Muscle of arm (tissue), 12 donors: ENCODE data around the gene TSEN34. TPM values are rescaled to one million over a fixed set of nuclear protein-coding genes. Genes with fewer than 3 reads are reported as not detected.
A peak's percentile ranks its signal among the peaks of the same experiment; 100 is the strongest.
"Not testable (repeated sequence)": the region's sequence is repeated elsewhere in the genome, so short reads cannot be mapped to it uniquely, and the experiment has no call there.

Experiments used
- DNase-seq: peaks from one replicate; pipeline ENCODE4 v3.0.0-alpha.2; 2013
- polyA plus RNA-seq, 12 donors: library from polyadenylated mRNA; unstranded; fragments of 120-200 nt; gene quantifications; one replicate each; pipeline ENCODE4 v1.2.1, GENCODE V29; 2013; ENCODE audit not compliant: insufficient read length in 12 of 12

TSEN34 gene
- polyA plus RNA-seq, 12 donors = 21.8 to 51.7 (median 29.9) TPM; not detected in 1

- DNase-seq = no peak
These were observed 38.0 kb downstream of the TSEN34 start for GRCh38 chr19:54229146-54229545.

- no peak for DNase-seq
These were observed 38.9 kb downstream of the TSEN34 start for GRCh38 chr19:54230031-54230430.

- DNase-seq = peak; percentile 72
These were observed 40.2 kb downstream of the TSEN34 start for GRCh38 chr19:54231077-54231931.

- DNase-seq = no peak
These were observed 42.8 kb downstream of the TSEN34 start for GRCh38 chr19:54233941-54234340.

- not testable (repeated sequence) for DNase-seq
These were observed 48.6 kb downstream of the TSEN34 start for GRCh38 chr19:54239491-54240371.

GRCh38 chr19:54240372-54241336 is 49.5 kb downstream of the TSEN34 start:
- DNase-seq = not testable (repeated sequence)

- not testable (repeated sequence) for DNase-seq
These were observed 51.1 kb downstream of the TSEN34 start for GRCh38 chr19:54242234-54242633.

- not testable (repeated sequence) for DNase-seq
These were observed 51.5 kb downstream of the TSEN34 start, which contains the start of gene LILRA6 for GRCh38 chr19:54242646-54243045. LILRA6 (minus strand) TSS chr19:54242790.

- DNase-seq = not testable (repeated sequence)
These were observed 52.7 kb downstream of the TSEN34 start for GRCh38 chr19:54243809-54244208.

Other genes starting within 250 kb of the TSEN34 start
- gene CACNG8, start 228.4 kb upstream of the TSEN34 start, polyA plus RNA-seq = 1 to 10 TPM in 3 of 12 donors, under 1 TPM in 7, not detected in 2; 0.29 to 1.4 (median 0.72) TPM
- gene CACNG6, start 199.7 kb upstream of the TSEN34 start, polyA plus RNA-seq = 10 to 100 TPM in 11 of 12 donors, not detected in 1; 11.9 to 53.5 (median 26.8) TPM
- under 1 TPM in 3 of 12 donors, not detected in 9; 0.34 to 0.77 (median 0.37) TPM for gene VSTM1, start 127.4 kb upstream of the TSEN34 start, polyA plus RNA-seq
- gene TARM1, start 109.9 kb upstream of the TSEN34 start, polyA plus RNA-seq = under 1 TPM in 2 of 12 donors, not detected in 10; 0.19 to 0.23 TPM
- gene OSCAR, start 90.5 kb upstream of the TSEN34 start, polyA plus RNA-seq = 1 to 10 TPM in 1 of 12 donors, under 1 TPM in 8, not detected in 3; 0.09 to 1.5 (median 0.32) TPM
- gene NDUFA3, start 88.5 kb upstream of the TSEN34 start, polyA plus RNA-seq = 100 to 1,000 TPM in 4 of 12 donors, 10 to 100 TPM in 7, not detected in 1; 80.2 to 127 (median 95.8) TPM
- gene TFPT, start 75.7 kb upstream of the TSEN34 start, polyA plus RNA-seq = 10 to 100 TPM in 11 of 12 donors, not detected in 1; 10.6 to 16.6 (median 12.5) TPM
- 10 to 100 TPM in 11 of 12 donors, not detected in 1; 40.3 to 64.0 (median 43.6) TPM for gene PRPF31, start 75.6 kb upstream of the TSEN34 start, polyA plus RNA-seq
- gene CNOT3, start 53.5 kb upstream of the TSEN34 start, polyA plus RNA-seq = 100 to 1,000 TPM in 1 of 12 donors, 10 to 100 TPM in 11; 29.8 to 595 (median 38.1) TPM
- 10 to 100 TPM in 2 of 12 donors, 1 to 10 TPM in 9, not detected in 1; 6.1 to 11.9 (median 7.3) TPM for gene LENG1, start 31.6 kb upstream of the TSEN34 start, polyA plus RNA-seq
- 10 to 100 TPM in 1 of 12 donors, 1 to 10 TPM in 10, not detected in 1; 1.6 to 35.1 (median 3.5) TPM for gene TMC4, start 18.1 kb upstream of the TSEN34 start, polyA plus RNA-seq
- 10 to 100 TPM in 11 of 12 donors, not detected in 1; 17.0 to 85.5 (median 27.2) TPM for gene MBOAT7, start 1.7 kb upstream of the TSEN34 start, polyA plus RNA-seq
- 1,000 to 10,000 TPM; 1,267 to 2,301 (median 1,915) TPM for gene RPS9, start 9.6 kb downstream of the TSEN34 start, polyA plus RNA-seq
- 1 to 10 TPM in 10 of 12 donors, not detected in 2; 1.2 to 4.1 (median 2.4) TPM for gene LILRB3, start 31.7 kb downstream of the TSEN34 start, polyA plus RNA-seq
- gene LILRA6, start 51.5 kb downstream of the TSEN34 start, polyA plus RNA-seq = 1 to 10 TPM in 9 of 12 donors, under 1 TPM in 1, not detected in 2; 0.95 to 2.4 (median 1.7) TPM
- 10 to 100 TPM in 2 of 12 donors, 1 to 10 TPM in 9, not detected in 1; 5.5 to 10.6 (median 8.5) TPM for gene LILRB5, start 66.0 kb downstream of the TSEN34 start, polyA plus RNA-seq
- gene LILRB2, start 89.8 kb downstream of the TSEN34 start, polyA plus RNA-seq = 1 to 10 TPM in 10 of 12 donors, not detected in 2; 1.4 to 3.8 (median 1.8) TPM
- 1 to 10 TPM in 1 of 12 donors, under 1 TPM in 9, not detected in 2; 0.31 to 1.2 (median 0.57) TPM for gene LILRA5, start 121.9 kb downstream of the TSEN34 start, polyA plus RNA-seq
- under 1 TPM in 2 of 12 donors, not detected in 10; 0.11 to 0.63 TPM for gene LILRA4, start 147.9 kb downstream of the TSEN34 start, polyA plus RNA-seq
- gene LAIR1, start 173.6 kb downstream of the TSEN34 start, polyA plus RNA-seq = 10 to 100 TPM in 2 of 12 donors, 1 to 10 TPM in 8, not detected in 2; 5.6 to 14.3 (median 6.7) TPM
- gene TTYH1, start 224.2 kb downstream of the TSEN34 start, polyA plus RNA-seq = 10 to 100 TPM in 1 of 12 donors, 1 to 10 TPM in 9, not detected in 2; 2.7 to 11.7 (median 3.7) TPM